C4-2B (cell line): Measurements from ENCODE around the gene TMEM178A.

Experiments
- ZFX ChIP-seq: fragments of 450-650 bp; IDR thresholded peaks from 2 replicates; pipeline ENCODE4 v1.6.1; 2017
- TF ChIP-seq, protein P1 (sequence below): fragments of 450-650 bp; conservative IDR thresholded peaks from 2 replicates; pipeline ENCODE4 v1.5.1; 2017; ENCODE audit warnings: mild to moderate bottlenecking

DNA sequence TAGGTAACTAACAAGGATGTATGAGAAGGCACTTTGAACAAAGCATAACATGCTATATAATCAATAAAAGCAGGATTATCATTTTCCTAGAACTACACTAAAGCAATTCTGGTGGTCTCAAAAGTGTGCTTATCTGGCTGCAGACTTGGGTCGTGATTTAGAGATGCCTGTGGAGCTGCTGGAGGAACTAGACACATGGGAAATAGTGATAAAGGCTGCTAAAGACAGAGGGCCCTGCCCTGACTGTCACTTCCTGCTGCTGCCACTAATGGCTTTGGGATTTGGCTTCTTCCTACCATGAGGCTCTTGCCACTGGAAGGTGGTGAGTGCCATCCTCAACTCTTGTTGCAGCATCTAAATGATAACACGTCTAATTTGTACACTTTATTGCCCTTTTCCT is 22.5 kb downstream of the TMEM178A start:
- TF ChIP-seq, protein P1, sequence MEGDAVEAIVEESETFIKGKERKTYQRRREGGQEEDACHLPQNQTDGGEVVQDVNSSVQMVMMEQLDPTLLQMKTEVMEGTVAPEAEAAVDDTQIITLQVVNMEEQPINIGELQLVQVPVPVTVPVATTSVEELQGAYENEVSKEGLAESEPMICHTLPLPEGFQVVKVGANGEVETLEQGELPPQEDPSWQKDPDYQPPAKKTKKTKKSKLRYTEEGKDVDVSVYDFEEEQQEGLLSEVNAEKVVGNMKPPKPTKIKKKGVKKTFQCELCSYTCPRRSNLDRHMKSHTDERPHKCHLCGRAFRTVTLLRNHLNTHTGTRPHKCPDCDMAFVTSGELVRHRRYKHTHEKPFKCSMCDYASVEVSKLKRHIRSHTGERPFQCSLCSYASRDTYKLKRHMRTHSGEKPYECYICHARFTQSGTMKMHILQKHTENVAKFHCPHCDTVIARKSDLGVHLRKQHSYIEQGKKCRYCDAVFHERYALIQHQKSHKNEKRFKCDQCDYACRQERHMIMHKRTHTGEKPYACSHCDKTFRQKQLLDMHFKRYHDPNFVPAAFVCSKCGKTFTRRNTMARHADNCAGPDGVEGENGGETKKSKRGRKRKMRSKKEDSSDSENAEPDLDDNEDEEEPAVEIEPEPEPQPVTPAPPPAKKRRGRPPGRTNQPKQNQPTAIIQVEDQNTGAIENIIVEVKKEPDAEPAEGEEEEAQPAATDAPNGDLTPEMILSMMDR, result no peak
- TF ChIP-seq ZFX, result no peak
